Uterus (tissue), 4 donors: ENCODE results near the gene MINAR1. TPM values are rescaled to one million over a fixed set of nuclear protein-coding genes. Genes with fewer than 3 reads are reported as not detected.

Experiments used
- DNase-seq, 2 donors: peaks; one replicate each; pipeline ENCODE4 v3.0.0-alpha.2; 2019 to 2020
- H3K27ac ChIP-seq, 2 donors: fragments of 200-600 bp; sonication (generic); 1 replicate in 1 of 2; 2 replicates in 1 of 2; pipeline ENCODE4 v1.5.1; 2016 to 2018
- H3K27me3 ChIP-seq, 2 donors: fragments of 200-600 bp; sonication (generic); one replicate each; pipeline ENCODE4 v1.5.1; 2018 to 2019; ENCODE audit warnings: control low read depth in 1 of 2
- H3K36me3 ChIP-seq, 2 donors: fragments of 200-600 bp; sonication (generic); one replicate each; pipeline ENCODE4 v1.5.1; 2019; ENCODE audit warnings: control low read depth in 1 of 2
- H3K4me1 ChIP-seq, 2 donors: fragments of 200-600 bp; sonication (generic); one replicate each; pipeline ENCODE4 v1.5.1; 2018 to 2019; ENCODE audit warnings: control low read depth in 1 of 2
- H3K4me3 ChIP-seq, 2 donors: fragments of 200-600 bp; sonication (generic); 1 replicate in 1 of 2; 2 replicates in 1 of 2; pipeline ENCODE4 v1.5.1; 2018 to 2019; ENCODE audit warnings: mild to moderate bottlenecking in 1 of 2
- H3K9me3 ChIP-seq, 2 donors: fragments of 200-600 bp; sonication (generic); one replicate each; pipeline ENCODE4 v1.5.1; 2019; ENCODE audit warnings: control low read depth in 1 of 2
- CTCF ChIP-seq, 4 experiments: fragments of 200-600 bp in 2 of 4; fragments of 450-650 bp in 2 of 4; sonication (generic) in 2 of 4; IDR thresholded peaks; one replicate each; pipeline ENCODE4 v1.5.1; 2016 to 2019; ENCODE audit warnings: antibody characterized with exemption in 4 of 4, mild to moderate bottlenecking in 2 of 4, moderate library complexity in 1 of 4
- POLR2A ChIP-seq, 2 donors: fragments of 450-650 bp; IDR thresholded peaks; one replicate each; pipeline ENCODE4 v1.6.1; 2016; ENCODE audit warnings: antibody characterized with exemption in 2 of 2, mild to moderate bottlenecking in 1 of 2, moderate library complexity in 1 of 2
- intact Hi-C: fragments of 100-400 bp; cut with DNase I; formaldehyde crosslinking; loops from one replicate; pipeline ENCODE4 v1.15.1; 2023; ENCODE audit warnings: low total_unique reads
- total RNA-seq, 4 donors: library from RNA; depleted of rRNA in 3 of 4; stranded (reverse); fragments of >200 nt in 3 of 4; gene quantifications; one replicate each; pipeline versions ENCODE4 v1.1.0 to v1.2.4, GENCODE V29; 2014 to 2023
- donor health status: DM: yes; HTN: yes; CAD: no.

MINAR1 gene
- total RNA-seq, 4 donors from 2014 or later, result 0.43 to 2.9 (median 1.5) TPM; not detected in 1

- Histone ChIP-seq H3K4me3 (no peak overlapping the region), H3K9me3 (no peaks in the 10 kb centered on the region), H3K27me3 (peaks cover 10 to 13% of the 10 kb centered on the region in 2 donors), H3K36me3 (no peaks in the 10 kb centered on the region), H3K4me1 (peaks cover 0 to 4% of the 10 kb centered on the region in 2 donors), H3K27ac (no peak overlapping the region)
- TF ChIP-seq POLR2A (IDR thresholded peaks at IDR 0.05), result no peak
- TF ChIP-seq CTCF (IDR thresholded peaks at IDR 0.05), result no peak
- no peak for DNase-seq
- intact Hi-C loops, result no loop called here
Observed at GRCh38 chr15:79432345-79433275, 474 bp downstream of the MINAR1 start.

GRCh38 chr15:79433276-79433990 is 1.3 kb downstream of the MINAR1 start:
- Histone ChIP-seq H3K4me1 (peaks cover 0 to 4% of the 10 kb centered on the region in 2 donors), H3K4me3 (no peak overlapping the region), H3K9me3 (no peaks in the 10 kb centered on the region), H3K36me3 (no peaks in the 10 kb centered on the region), H3K27ac (no peak overlapping the region), H3K27me3 (peaks cover 10 to 13% of the 10 kb centered on the region in 2 donors)
- intact Hi-C loops, result no loop called here
- no peak for TF ChIP-seq POLR2A (IDR thresholded peaks at IDR 0.05)
- TF ChIP-seq CTCF (IDR thresholded peaks at IDR 0.05), result no peak
- no peak for DNase-seq

GRCh38 chr15:79434361-79434760 is 2.2 kb downstream of the MINAR1 start:
- H3K36me3 ChIP-seq, result no peaks in the 10 kb centered on the region
- TF ChIP-seq POLR2A (IDR thresholded peaks at IDR 0.05) (no peak), CTCF (IDR thresholded peaks at IDR 0.05) (no peak)
- H3K27me3 ChIP-seq, result peaks cover 10 to 13% of the 10 kb centered on the region in 2 donors
- no peaks in the 10 kb centered on the region for H3K9me3 ChIP-seq
- H3K4me1 ChIP-seq, result peaks cover 0 to 4% of the 10 kb centered on the region in 2 donors
- H3K4me3 ChIP-seq, result no peak overlapping the region
- intact Hi-C loops, result no loop called here
- no peak for DNase-seq
- H3K27ac ChIP-seq, result no peak overlapping the region

GRCh38 chr15:79436037-79436780 is 4.1 kb downstream of the MINAR1 start:
- TF ChIP-seq POLR2A (IDR thresholded peaks at IDR 0.05) (no peak), CTCF (IDR thresholded peaks at IDR 0.05) (no peak)
- Histone ChIP-seq H3K4me1 (peaks cover 0 to 4% of the 10 kb centered on the region in 2 donors), H3K4me3 (no peak overlapping the region), H3K27ac (no peak overlapping the region), H3K9me3 (no peaks in the 10 kb centered on the region), H3K27me3 (peaks cover 3 to 8% of the 10 kb centered on the region in 2 donors), H3K36me3 (no peaks in the 10 kb centered on the region)
- intact Hi-C loops, result no loop called here
- DNase-seq, result no peak
